ENCODE data around the gene HGS. TPM values are rescaled to one million over a fixed set of nuclear protein-coding genes. Genes with fewer than 3 reads are reported as not detected.

Gene HGS
- total and polyA plus RNA-seq, 2 donors (not counting 3 experiments of a cell fraction or from before 2014, with no cell fraction given): 166 to 191 TPM

DNA sequence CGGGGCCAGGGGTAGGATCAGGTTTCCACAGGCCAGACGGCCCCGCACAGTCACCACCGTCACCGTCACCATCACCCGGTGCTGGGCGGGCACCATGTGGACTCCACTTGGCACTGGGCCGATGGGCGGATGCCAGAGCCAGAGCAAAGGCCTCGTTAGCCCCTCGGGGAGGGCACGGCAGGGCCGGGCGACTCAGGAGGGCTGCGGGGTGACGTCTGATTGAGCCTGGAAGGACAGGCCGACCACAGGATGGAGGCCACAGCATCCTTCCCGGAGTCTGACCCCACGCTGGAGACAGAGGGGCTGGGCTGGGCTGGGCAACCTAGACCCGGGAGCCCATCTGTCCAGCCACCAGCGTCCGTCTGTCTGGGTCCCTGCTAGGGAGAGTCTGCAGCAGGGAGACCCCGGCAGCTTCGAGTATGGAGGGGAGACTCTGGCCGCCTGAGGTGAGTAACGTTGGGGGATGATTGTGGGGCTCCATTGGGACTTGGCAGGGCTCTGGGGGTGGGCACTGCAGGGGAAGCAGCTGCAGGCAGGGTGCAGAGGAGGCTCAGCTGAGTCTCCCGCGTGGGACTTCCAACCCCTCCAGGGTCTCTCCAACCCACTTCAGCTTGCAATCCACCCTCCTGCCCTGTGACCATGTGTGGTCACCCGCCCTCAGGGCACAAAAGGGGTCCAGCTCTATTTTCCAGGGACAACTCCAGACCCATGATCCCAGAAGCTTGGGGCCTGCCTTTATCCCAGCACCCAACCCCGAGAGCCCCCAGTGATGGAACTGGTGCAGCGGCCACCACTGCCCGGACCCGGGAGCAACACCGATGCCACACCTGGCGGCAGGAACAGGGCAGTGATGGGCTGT lies 50.8 kb downstream of the HGS start:
- no peaks in the 10 kb centered on the region for H4K20me1 ChIP-seq (replicated peaks; ENCODE audit: control insufficient read depth, extremely low read depth, insufficient read depth, low read length)
- no peaks in the 10 kb centered on the region for H3K27me3 ChIP-seq (ENCODE audit: control insufficient read depth in 2 of 2, insufficient read depth in 2 of 2, low read length in 2 of 2)
- H3K36me3 ChIP-seq (ENCODE audit: control insufficient read depth in 2 of 2, extremely low read depth in 1 of 2, insufficient read depth in 2 of 2, low read length in 2 of 2): no peaks in the 10 kb centered on the region
- no peak overlapping the region for H3K9ac ChIP-seq (replicated peaks; ENCODE audit: extremely low read depth, insufficient read depth, low read length)
- H3K9me1 ChIP-seq (replicated peaks; ENCODE audit: control insufficient read depth, extremely low read depth, insufficient read depth, low read length): no peaks in the 10 kb centered on the region
- H3K4me1 ChIP-seq (ENCODE audit: control insufficient read depth, extremely low read depth, insufficient read depth, low read length): no peaks in the 10 kb centered on the region
- ChIA-PET POLR2A (interaction anchor here (1.0 kb wide), 1 partner anchor 99 kb away, joined by 3 read pairs; the partner anchor contains the start of gene MCRIP1), CTCF (interaction anchor here (1.0 to 1.5 kb wide), 5 partner anchors 22 to 225 kb away, joined by 3 to 6 read pairs (median 3); partner anchors contain the start of genes ARHGDIA and SLC25A10)
- H2AFZ ChIP-seq (ENCODE audit: low read depth, low read length): no peak overlapping the region
- H3K4me3 ChIP-seq (replicated peaks in 1 of 3; ENCODE audit: insufficient read depth in 1 of 3, low read depth in 1 of 3, low read length in 3 of 3): no peak overlapping the region
- FAIRE-seq: no peak
- no peak overlapping the region for H3K4me2 ChIP-seq (ENCODE audit: insufficient read depth, low read length)
- no TSS peak for BruUV-seq (replicated peaks)
- dilution Hi-C loops (cut with MboI; ENCODE audit: extremely low pct_ligation_motif_present, low sequenced_read_pairs): no loop called here
- H3K9me3 ChIP-seq (replicated peaks; ENCODE audit: control insufficient read depth, insufficient read depth, low read length): no peaks in the 10 kb centered on the region
- H3K27ac ChIP-seq (ENCODE audit: insufficient read depth, low read depth, low read length): no peak overlapping the region
- intact Hi-C loops (cut with micrococcal nuclease): no loop called here
- TF ChIP-seq POLR2AphosphoS5 (IDR thresholded peaks at IDR 0.05; ENCODE audit: insufficient read depth, low read depth, low read length) (no peak), GATA2 (IDR thresholded peaks at IDR 0.05; ENCODE audit: insufficient read depth, insufficient read length, low read depth, low read length) (no peak), JUN (IDR thresholded peaks at IDR 0.05; ENCODE audit: borderline replicate concordance, insufficient read depth, insufficient read length, low read depth) (no peak), FOS (IDR thresholded peaks at IDR 0.05; ENCODE audit: borderline replicate concordance, insufficient read depth, low read length) (no peak), MYC (IDR thresholded peaks at IDR 0.05; ENCODE audit: low read depth, low read length) (no peak), POLR2A (IDR thresholded peaks at IDR 0.05; ENCODE audit: low read depth, low read length) (no peak), EZH2 (IDR thresholded peaks at IDR 0.05; ENCODE audit: borderline replicate concordance, low read depth, low read length, severe bottlenecking) (no peak)
- TF ChIP-seq, protein P1, sequence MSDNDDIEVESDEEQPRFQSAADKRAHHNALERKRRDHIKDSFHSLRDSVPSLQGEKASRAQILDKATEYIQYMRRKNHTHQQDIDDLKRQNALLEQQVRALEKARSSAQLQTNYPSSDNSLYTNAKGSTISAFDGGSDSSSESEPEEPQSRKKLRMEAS (IDR thresholded peaks at IDR 0.05; ENCODE audit: insufficient read depth, insufficient read length): no peak
- TF ChIP-seq, protein P2, sequence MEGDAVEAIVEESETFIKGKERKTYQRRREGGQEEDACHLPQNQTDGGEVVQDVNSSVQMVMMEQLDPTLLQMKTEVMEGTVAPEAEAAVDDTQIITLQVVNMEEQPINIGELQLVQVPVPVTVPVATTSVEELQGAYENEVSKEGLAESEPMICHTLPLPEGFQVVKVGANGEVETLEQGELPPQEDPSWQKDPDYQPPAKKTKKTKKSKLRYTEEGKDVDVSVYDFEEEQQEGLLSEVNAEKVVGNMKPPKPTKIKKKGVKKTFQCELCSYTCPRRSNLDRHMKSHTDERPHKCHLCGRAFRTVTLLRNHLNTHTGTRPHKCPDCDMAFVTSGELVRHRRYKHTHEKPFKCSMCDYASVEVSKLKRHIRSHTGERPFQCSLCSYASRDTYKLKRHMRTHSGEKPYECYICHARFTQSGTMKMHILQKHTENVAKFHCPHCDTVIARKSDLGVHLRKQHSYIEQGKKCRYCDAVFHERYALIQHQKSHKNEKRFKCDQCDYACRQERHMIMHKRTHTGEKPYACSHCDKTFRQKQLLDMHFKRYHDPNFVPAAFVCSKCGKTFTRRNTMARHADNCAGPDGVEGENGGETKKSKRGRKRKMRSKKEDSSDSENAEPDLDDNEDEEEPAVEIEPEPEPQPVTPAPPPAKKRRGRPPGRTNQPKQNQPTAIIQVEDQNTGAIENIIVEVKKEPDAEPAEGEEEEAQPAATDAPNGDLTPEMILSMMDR (IDR thresholded peaks at IDR 0.05; ENCODE audit: extremely low read depth in 1 of 2, insufficient read depth in 1 of 2, low read depth in 1 of 2, low read length in 2 of 2): no peak
- DNase-seq (ENCODE audit: low read depth, low spot score): no peak
- no peaks in the 10 kb centered on the region for H3K79me2 ChIP-seq (ENCODE audit: control insufficient read depth, insufficient read depth, low read length)

Data from endothelial cell of umbilical vein (primary cell).